HCT116 (cell line): ENCODE results near the gene SP7. TPM values are rescaled to one million over a fixed set of nuclear protein-coding genes. Genes with fewer than 3 reads are reported as not detected.

Experiments
- ATAC-seq: fragments of 200-7000 bp; cut with Tn5 transposase; 2 replicates; pipeline ENCODE4 v1.9.1; 2020; ENCODE audit warnings: mild to moderate bottlenecking, moderate library complexity
- BruUV-seq: library from RNA; stranded (reverse); fragments of 400-500 nt; replicated peaks from 2 replicates; lab custom pipeline; 2021; lab: Mats Ljungman, UMichigan
- CTCF ChIA-PET: fragments of 300-600 bp; sonication (Branson Sonifier 250); formaldehyde crosslinking; loops from one replicate; lab custom pipeline; 2021; ENCODE audit warnings: antibody characterized with exemption; lab: Charles Lee
- POLR2A ChIA-PET: fragments of 300-600, 350-600 bp; sonication (Branson Sonifier 250); formaldehyde crosslinking; loops from one replicate; lab custom pipeline; 2021; ENCODE audit warnings: antibody characterized with exemption; lab: Charles Lee
- RAD21 ChIA-PET, 2 experiments: fragments of 300-600 bp; sonication (Branson Sonifier 250); formaldehyde crosslinking; loops; one replicate each; lab custom pipeline; 2023; ENCODE audit warnings: low total read pairs in 2 of 2; ENCODE audit not compliant: uncharacterized antibody in 2 of 2, unreplicated experiment in 2 of 2, low non-redundant PET in 1 of 2; lab: Charles Lee
- DNase-seq: peaks from one replicate; pipeline ENCODE4 v3.0.0-alpha.2; 2010; ENCODE audit warnings: low read depth, low spot score
- H2AFZ ChIP-seq: fragments of 200-600 bp; shearing (Covaris generic), sonication (generic); 2 replicates; pipeline ENCODE4 v1.6.1; 2017; ENCODE audit warnings: low read depth, mixed run types, mixed read lengths, antibody characterized with exemption, low read length; ENCODE audit not compliant: poor library complexity, severe bottlenecking
- H3K27ac ChIP-seq: 2 replicates; pipeline ENCODE4 v1.5.1; 2012; ENCODE audit warnings: low read depth, low read length
- H3K27me3 ChIP-seq: fragments of 200-600 bp; sonication (generic); 2 replicates; pipeline ENCODE4 v1.6.1; 2016; ENCODE audit warnings: mixed run types, low read length, mixed read lengths; ENCODE audit not compliant: insufficient read depth
- H3K36me3 ChIP-seq, 2 experiments: fragments of 200-500 bp in 1 of 2; fragments of 200-600 bp in 1 of 2; sonication (Bioruptor generic) in 1 of 2; sonication (generic) in 1 of 2; 2 replicates each; pipeline versions ENCODE4 v1.5.1 to v1.6.1; 2014 to 2016; ENCODE audit warnings: low read length in 2 of 2, inconsistent platforms in 1 of 2, mixed read lengths in 1 of 2, mixed run types in 1 of 2; ENCODE audit not compliant: insufficient read depth in 2 of 2, control insufficient read depth in 1 of 2
- H3K4me1 ChIP-seq, 2 experiments: fragments of 200-600 bp in 1 of 2; sonication (generic) in 1 of 2; 2 replicates each; pipeline versions ENCODE4 v1.5.1 to v1.6.1; 2012 to 2017; ENCODE audit warnings: low read length in 2 of 2, inconsistent platforms in 1 of 2, mild to moderate bottlenecking in 1 of 2, mixed read lengths in 1 of 2, mixed run types in 1 of 2, moderate library complexity in 1 of 2; ENCODE audit not compliant: insufficient read depth in 2 of 2, control insufficient read depth in 1 of 2
- H3K4me2 ChIP-seq: fragments of 200-600 bp; sonication (generic); 2 replicates; pipeline ENCODE4 v1.6.1; 2017; ENCODE audit warnings: mixed run types, low read length, mixed read lengths
- H3K4me3 ChIP-seq, 2 experiments: fragments of 200-600 bp in 1 of 2; sonication (generic) in 1 of 2; replicated peaks in 1 of 2; 2 replicates each; pipeline ENCODE4 v1.5.1; 2011 to 2016; ENCODE audit warnings: low read length in 2 of 2, control low read depth in 1 of 2, low read depth in 1 of 2, mild to moderate bottlenecking in 1 of 2, mixed read lengths in 1 of 2, mixed run types in 1 of 2
- H3K79me2 ChIP-seq: fragments of 200-600 bp; sonication (generic); 2 replicates; pipeline ENCODE4 v1.6.1; 2017; ENCODE audit warnings: mild to moderate bottlenecking, mixed run types, low read length, moderate library complexity, mixed read lengths; ENCODE audit not compliant: insufficient read depth
- H3K9ac ChIP-seq: fragments of 200-600 bp; sonication (generic); 2 replicates; pipeline ENCODE4 v1.6.1; 2016; ENCODE audit warnings: low read length, mixed read lengths
- H3K9me2 ChIP-seq: fragments of 200-600 bp; sonication (generic), shearing (Covaris generic); 2 replicates; pipeline ENCODE4 v1.6.1; 2017; ENCODE audit warnings: mixed run types, mild to moderate bottlenecking, moderate library complexity; ENCODE audit not compliant: insufficient read depth
- H3K9me3 ChIP-seq, 2 experiments: fragments of 200-500 bp in 1 of 2; fragments of 200-600 bp in 1 of 2; sonication (Bioruptor generic) in 1 of 2; sonication (generic) in 1 of 2; 2 replicates each; pipeline ENCODE4 v1.6.1; 2014 to 2017; ENCODE audit warnings: low read length in 2 of 2, mixed read lengths in 2 of 2, inconsistent platforms in 1 of 2, low read depth in 1 of 2, mild to moderate bottlenecking in 1 of 2, mixed run types in 1 of 2, moderate library complexity in 1 of 2; ENCODE audit not compliant: control insufficient read depth in 1 of 2, insufficient read depth in 1 of 2
- H4K20me1 ChIP-seq: fragments of 200-600 bp; sonication (generic), shearing (Covaris generic); 2 replicates; pipeline ENCODE4 v1.6.1; 2017; ENCODE audit warnings: mixed run types, mild to moderate bottlenecking, moderate library complexity; ENCODE audit not compliant: insufficient read depth
- EZH2phosphoT487 ChIP-seq: fragments of 200-600 bp; IDR thresholded peaks from 2 replicates; pipeline ENCODE4 v1.6.1; 2018; ENCODE audit warnings: antibody characterized with exemption, borderline replicate concordance
- FOSL1 ChIP-seq: IDR thresholded peaks from 2 replicates; pipeline ENCODE4 v1.6.1; 2012; ENCODE audit warnings: low read depth
- SP1 ChIP-seq: IDR thresholded peaks from 2 replicates; pipeline ENCODE4 v1.6.1; 2012; ENCODE audit warnings: low read depth
- SRF ChIP-seq: IDR thresholded peaks from 2 replicates; pipeline ENCODE4 v1.6.1; 2012; ENCODE audit warnings: low read depth
- TCF7L2 ChIP-seq: IDR thresholded peaks from 2 replicates; pipeline ENCODE4 v1.7.0; 2011; ENCODE audit warnings: borderline replicate concordance, inconsistent platforms; ENCODE audit not compliant: insufficient read depth, insufficient read length; ENCODE audit errors: extremely low read depth
- ZNF274 ChIP-seq: fragments of 200-500 bp; sonication (Bioruptor generic); IDR thresholded peaks from 2 replicates; pipeline ENCODE4 v1.6.1; 2014; ENCODE audit warnings: mild to moderate bottlenecking, low read depth, low read length, inconsistent platforms
- intact Hi-C: fragments of 100-400 bp; cut with micrococcal nuclease; formaldehyde crosslinking; loops from 2 replicates; pipeline ENCODE4 v1.10.0; 2022
- total RNA-seq: library from RNA; stranded (reverse); gene quantifications from one replicate; pipeline ENCODE4 v1.2.1, GENCODE V29; 2021; ENCODE audit not compliant: unreplicated experiment
- TF ChIP-seq, protein P1 (sequence below): IDR thresholded peaks from 2 replicates; pipeline ENCODE4 v1.6.1; 2012; ENCODE audit warnings: low read depth

SP7 gene
- total RNA-seq, 1 experiment from 2014 or later = not detected

DNA sequence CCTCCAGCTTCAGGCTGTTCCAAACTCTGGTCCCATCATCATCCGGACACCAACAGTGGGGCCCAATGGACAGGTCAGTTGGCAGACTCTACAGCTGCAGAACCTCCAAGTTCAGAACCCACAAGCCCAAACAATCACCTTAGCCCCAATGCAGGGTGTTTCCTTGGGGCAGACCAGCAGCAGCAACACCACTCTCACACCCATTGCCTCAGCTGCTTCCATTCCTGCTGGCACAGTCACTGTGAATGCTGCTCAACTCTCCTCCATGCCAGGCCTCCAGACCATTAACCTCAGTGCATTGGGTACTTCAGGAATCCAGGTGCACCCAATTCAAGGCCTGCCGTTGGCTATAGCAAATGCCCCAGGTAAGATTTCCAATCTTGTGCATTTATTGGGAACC, 47.1 kb upstream of the SP7 start:
- Histone ChIP-seq H3K9ac (no peak overlapping the region), H3K27ac (no peak overlapping the region; the same call in 1 of the 2 replicates), H3K9me2 (no peaks in the 10 kb centered on the region), H3K36me3 (peaks cover 31 to 34% of the 10 kb centered on the region in 2 experiments), H3K9me3 (no peaks in the 10 kb centered on the region), H3K27me3 (no peaks in the 10 kb centered on the region), H3K4me1 (peaks cover 18 to 28% of the 10 kb centered on the region in 2 experiments), H4K20me1 (no peaks in the 10 kb centered on the region), H3K4me2 (no peak overlapping the region), H3K4me3 (no peak overlapping the region), H3K79me2 (peaks cover 67% of the 10 kb centered on the region), H2AFZ (no peak overlapping the region)
- intact Hi-C loops = loop anchor here (5.0 kb wide), 1 partner anchor 69 kb away; the partner anchor contains the start of gene PCBP2
- no peak for ATAC-seq
- ChIA-PET RAD21 (interaction anchor here (0.8 to 1.2 kb wide), 2 partner anchors 31 kb away, joined by 4 read pairs; no protein-coding TSS in a partner anchor), POLR2A (no interaction called here), CTCF (interaction anchor here (6.9 kb wide), 1 partner anchor 30 kb away, joined by 99 read pairs; no protein-coding TSS in a partner anchor)
- TF ChIP-seq EZH2phosphoT487 = no peak
- no peak for TF ChIP-seq SRF
- no peak for TF ChIP-seq SP1
- no peak for TF ChIP-seq TCF7L2
- no peak for TF ChIP-seq ZNF274
- TF ChIP-seq FOSL1 = no peak
- TF ChIP-seq, protein P1, sequence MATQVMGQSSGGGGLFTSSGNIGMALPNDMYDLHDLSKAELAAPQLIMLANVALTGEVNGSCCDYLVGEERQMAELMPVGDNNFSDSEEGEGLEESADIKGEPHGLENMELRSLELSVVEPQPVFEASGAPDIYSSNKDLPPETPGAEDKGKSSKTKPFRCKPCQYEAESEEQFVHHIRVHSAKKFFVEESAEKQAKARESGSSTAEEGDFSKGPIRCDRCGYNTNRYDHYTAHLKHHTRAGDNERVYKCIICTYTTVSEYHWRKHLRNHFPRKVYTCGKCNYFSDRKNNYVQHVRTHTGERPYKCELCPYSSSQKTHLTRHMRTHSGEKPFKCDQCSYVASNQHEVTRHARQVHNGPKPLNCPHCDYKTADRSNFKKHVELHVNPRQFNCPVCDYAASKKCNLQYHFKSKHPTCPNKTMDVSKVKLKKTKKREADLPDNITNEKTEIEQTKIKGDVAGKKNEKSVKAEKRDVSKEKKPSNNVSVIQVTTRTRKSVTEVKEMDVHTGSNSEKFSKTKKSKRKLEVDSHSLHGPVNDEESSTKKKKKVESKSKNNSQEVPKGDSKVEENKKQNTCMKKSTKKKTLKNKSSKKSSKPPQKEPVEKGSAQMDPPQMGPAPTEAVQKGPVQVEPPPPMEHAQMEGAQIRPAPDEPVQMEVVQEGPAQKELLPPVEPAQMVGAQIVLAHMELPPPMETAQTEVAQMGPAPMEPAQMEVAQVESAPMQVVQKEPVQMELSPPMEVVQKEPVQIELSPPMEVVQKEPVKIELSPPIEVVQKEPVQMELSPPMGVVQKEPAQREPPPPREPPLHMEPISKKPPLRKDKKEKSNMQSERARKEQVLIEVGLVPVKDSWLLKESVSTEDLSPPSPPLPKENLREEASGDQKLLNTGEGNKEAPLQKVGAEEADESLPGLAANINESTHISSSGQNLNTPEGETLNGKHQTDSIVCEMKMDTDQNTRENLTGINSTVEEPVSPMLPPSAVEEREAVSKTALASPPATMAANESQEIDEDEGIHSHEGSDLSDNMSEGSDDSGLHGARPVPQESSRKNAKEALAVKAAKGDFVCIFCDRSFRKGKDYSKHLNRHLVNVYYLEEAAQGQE = no peak
- DNase-seq = no peak
- BruUV-seq = no TSS peak
